CD4-positive, CD25-positive, alpha-beta regulatory T cell (primary cell): ENCODE results near the gene DISP2. TPM values are rescaled to one million over a fixed set of nuclear protein-coding genes. Genes with fewer than 3 reads are reported as not detected.
A peak's percentile ranks its signal among the peaks of the same experiment; 100 is the strongest.

Experiments
- ATAC-seq, 2 donors: fragments of 150-1000 bp; cut with Tn5 transposase; one replicate each; pipeline ENCODE4 v1.10.0; 2021; ENCODE audit warnings: low read depth in 2 of 2, moderate number of reproducible peaks in 2 of 2, moderate library complexity in 1 of 2
- DNase-seq, 3 donors: peaks; one replicate each; pipeline versions ENCODE4 v3.0.0 to v3.0.0-alpha.2; 2012 to 2022; ENCODE audit warnings: mixed read lengths in 1 of 3
- H3K27ac ChIP-seq: one replicate; pipeline ENCODE4 v1.7.0; 2013; ENCODE audit warnings: mild to moderate bottlenecking, low read length; ENCODE audit not compliant: insufficient read depth, poor library complexity, severe bottlenecking
- H3K27me3 ChIP-seq: one replicate; pipeline ENCODE4 v1.7.0; 2013; ENCODE audit warnings: low read length; ENCODE audit not compliant: control insufficient read depth, insufficient read depth
- H3K36me3 ChIP-seq: one replicate; pipeline ENCODE4 v1.7.0; 2013; ENCODE audit warnings: mild to moderate bottlenecking, low read length, moderate library complexity; ENCODE audit not compliant: control insufficient read depth, insufficient read depth
- H3K4me1 ChIP-seq: 2 replicates; pipeline ENCODE4 v1.7.0; 2013; ENCODE audit warnings: mild to moderate bottlenecking, low read length; ENCODE audit not compliant: insufficient read depth, control insufficient read depth, poor library complexity, severe bottlenecking
- H3K4me3 ChIP-seq: one replicate; pipeline ENCODE4 v1.7.0; 2013; ENCODE audit warnings: low read depth, mild to moderate bottlenecking, low read length, moderate library complexity
- H3K9me3 ChIP-seq, 2 experiments: 1 replicate in 1 of 2; 2 replicates in 1 of 2; pipeline ENCODE4 v1.7.0; 2013; ENCODE audit warnings: low read length in 2 of 2, mild to moderate bottlenecking in 1 of 2, moderate library complexity in 1 of 2; ENCODE audit not compliant: control insufficient read depth in 2 of 2
- H3K27ac Mint-ChIP-seq, 3 donors: one replicate each; pipeline ENCODE4 v1.8.0; 2020 to 2022; ENCODE audit warnings: mild to moderate bottlenecking in 3 of 3, mixed read lengths in 3 of 3, moderate library complexity in 2 of 3
- H3K27me3 Mint-ChIP-seq: one replicate; pipeline ENCODE4 v1.8.0; 2022; ENCODE audit warnings: mild to moderate bottlenecking, mixed read lengths
- H3K36me3 Mint-ChIP-seq: one replicate; pipeline ENCODE4 v1.8.0; 2020; ENCODE audit warnings: mixed read lengths
- H3K4me1 Mint-ChIP-seq, 4 donors: one replicate each; pipeline ENCODE4 v1.8.0; 2020 to 2022; ENCODE audit warnings: mixed read lengths in 4 of 4, mild to moderate bottlenecking in 1 of 4
- H3K4me3 Mint-ChIP-seq, 4 donors: one replicate each; pipeline ENCODE4 v1.8.0; 2020 to 2022; ENCODE audit warnings: mild to moderate bottlenecking in 4 of 4, mixed read lengths in 4 of 4, moderate library complexity in 3 of 4
- H3K9me3 Mint-ChIP-seq, 7 donors: one replicate each; pipeline ENCODE4 v1.8.0; 2020 to 2022; ENCODE audit warnings: mixed read lengths in 7 of 7, mild to moderate bottlenecking in 3 of 7, moderate library complexity in 2 of 7
- polyA plus RNA-seq, 4 donors: library from polyadenylated mRNA; unstranded; fragments of 300-500 nt; fragmentation: Illumina TruSeq; gene quantifications; one replicate each; pipeline ENCODE4 v1.2.3, GENCODE V29; 2021
- total RNA-seq: library from RNA; stranded (reverse); gene quantifications from one replicate; pipeline ENCODE4 v1.2.3, GENCODE V29; 2022

The DISP2 gene
- total and polyA plus RNA-seq, 5 donors from 2014 or later: 0.10 to 0.54 (median 0.22) TPM

GRCh38 chr15:40382580-40383456, 24.8 kb downstream of the DISP2 start, which contains the start of gene KNSTRN:
KNSTRN (plus strand) TSS chr15:40382721; CDS start chr15:40382836, 115 bp downstream.
- Histone ChIP-seq H3K4me3 (peak within 1 kb of the TSS; percentile 86), H3K36me3 (peaks cover 14% of the 10 kb centered on the region), H3K27me3 (no peaks in the 10 kb centered on the region), H3K27ac (no peak within 1 kb of the TSS), H3K4me1 (peaks cover 10% of the 10 kb centered on the region), H3K9me3 (no peaks in the 10 kb centered on the region)
- Mint-ChIP-seq H3K27me3 (peaks cover 7% of the 10 kb centered on the region), H3K9me3 (peaks cover 0 to 1% (median 0%) of the 10 kb centered on the region in 7 donors), H3K4me3 (peak within 1 kb of the TSS; percentile 94 to 100 (median 98)), H3K27ac (peak within 1 kb of the TSS; percentile 32 to 95 (median 92)), H3K4me1 (peaks cover 6 to 22% (median 18%) of the 10 kb centered on the region in 4 donors), H3K36me3 (peaks cover 19% of the 10 kb centered on the region)
- peak; percentile 98 for ATAC-seq
- peak; percentile 87 to 96 (median 91) for DNase-seq

DNA sequence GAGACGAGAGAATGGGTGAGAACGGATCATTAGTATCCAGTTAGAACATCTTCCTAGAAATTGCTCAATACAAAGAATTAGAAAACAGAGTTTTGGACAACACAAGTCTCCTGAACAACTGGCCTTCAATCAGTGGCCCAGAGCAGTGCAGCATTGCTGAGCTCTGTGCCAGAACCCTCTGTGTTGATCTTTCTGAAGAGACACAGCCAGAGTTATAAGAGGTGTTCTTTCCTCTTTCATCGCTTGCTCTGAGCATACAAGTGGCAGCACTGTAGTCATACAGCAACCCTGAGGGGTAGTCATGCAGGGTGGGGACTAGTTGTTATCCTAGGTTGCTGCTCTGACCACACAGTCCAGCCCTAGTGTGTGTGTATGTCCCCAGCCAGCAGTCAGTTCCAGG, 28.5 kb downstream of the DISP2 start:
- Histone ChIP-seq H3K27ac (no peak overlapping the region), H3K4me3 (no peak overlapping the region), H3K9me3 (no peaks in the 10 kb centered on the region), H3K36me3 (peaks cover 29% of the 10 kb centered on the region), H3K27me3 (no peaks in the 10 kb centered on the region), H3K4me1 (peaks cover 10% of the 10 kb centered on the region)
- peaks cover 7% of the 10 kb centered on the region for H3K27me3 Mint-ChIP-seq
- no peak overlapping the region for H3K4me3 Mint-ChIP-seq
- peaks cover 36% of the 10 kb centered on the region for H3K36me3 Mint-ChIP-seq
- ATAC-seq: no peak
- peaks cover 6 to 24% (median 19%) of the 10 kb centered on the region in 4 donors for H3K4me1 Mint-ChIP-seq
- H3K9me3 Mint-ChIP-seq: no peaks in the 10 kb centered on the region
- no peak for DNase-seq
- H3K27ac Mint-ChIP-seq: peak overlapping the region in 1 of 3 donors; percentile 79

DNA sequence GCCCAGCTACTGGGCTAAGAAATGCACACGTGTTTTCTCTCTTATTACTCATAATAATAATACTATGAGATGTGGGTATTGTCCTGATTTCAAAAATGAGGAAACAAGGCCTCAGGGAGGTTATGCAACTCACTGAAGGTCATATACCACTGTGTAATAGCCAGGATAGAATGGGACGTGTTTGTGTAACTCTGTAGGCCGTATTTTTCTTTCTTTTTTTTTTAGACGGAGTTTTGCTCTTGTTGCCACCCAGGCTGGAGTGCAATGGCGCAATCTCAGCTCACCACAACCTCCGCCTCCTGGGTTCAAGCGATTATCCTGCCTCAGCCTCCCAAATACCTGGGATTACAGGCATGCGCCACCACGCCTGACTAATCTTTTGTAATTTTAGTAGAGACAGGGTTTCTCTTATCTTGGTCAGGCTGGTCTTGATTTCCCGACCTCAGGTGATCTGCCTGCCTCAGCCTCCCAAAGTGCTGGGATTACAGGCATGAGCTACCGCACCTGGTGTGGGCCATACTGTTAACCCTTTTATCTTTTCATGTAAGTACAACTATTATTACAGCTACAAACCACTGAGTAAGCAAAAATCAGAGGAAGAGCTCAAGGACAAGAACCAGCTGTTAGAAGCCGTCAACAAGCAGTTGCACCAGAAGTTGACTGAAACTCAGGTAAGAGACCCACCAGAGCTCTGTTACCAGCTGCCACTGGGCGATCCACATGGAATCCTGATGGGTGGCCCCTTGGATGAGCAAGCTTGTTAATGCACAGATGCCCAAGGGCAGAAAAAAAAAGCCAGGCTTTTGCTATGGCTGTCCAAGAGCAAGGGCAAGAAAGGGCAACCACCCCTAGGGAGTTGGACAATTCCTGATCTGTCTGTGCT, 31.2 kb downstream of the DISP2 start:
- Histone ChIP-seq H3K27ac (no peak overlapping the region), H3K4me3 (no peak overlapping the region), H3K36me3 (peaks cover 46% of the 10 kb centered on the region), H3K4me1 (no peaks in the 10 kb centered on the region), H3K9me3 (no peaks in the 10 kb centered on the region), H3K27me3 (no peaks in the 10 kb centered on the region)
- Mint-ChIP-seq H3K27me3 (no peaks in the 10 kb centered on the region), H3K36me3 (peaks cover 46% of the 10 kb centered on the region), H3K4me1 (peaks cover 0 to 13% (median 7%) of the 10 kb centered on the region in 4 donors), H3K4me3 (no peak overlapping the region), H3K27ac (peak overlapping the region in 1 of 3 donors; percentile 75), H3K9me3 (no peaks in the 10 kb centered on the region)
- DNase-seq (no peak), ATAC-seq (no peak)

- no peak for ATAC-seq
- H3K27ac Mint-ChIP-seq: peak overlapping the region in 1 of 3 donors; percentile 75
- no peaks in the 10 kb centered on the region for H3K9me3 Mint-ChIP-seq
- no peak overlapping the region for H3K4me3 ChIP-seq
- peaks cover 46% of the 10 kb centered on the region for H3K36me3 Mint-ChIP-seq
- H3K27me3 ChIP-seq: no peaks in the 10 kb centered on the region
- no peak overlapping the region for H3K27ac ChIP-seq
- no peak overlapping the region for H3K4me3 Mint-ChIP-seq
- H3K4me1 Mint-ChIP-seq: peaks cover 0 to 8% (median 1%) of the 10 kb centered on the region in 4 donors
- H3K36me3 ChIP-seq: peaks cover 46% of the 10 kb centered on the region
- H3K9me3 ChIP-seq: no peaks in the 10 kb centered on the region
- H3K27me3 Mint-ChIP-seq: no peaks in the 10 kb centered on the region
- no peaks in the 10 kb centered on the region for H3K4me1 ChIP-seq
- no peak for DNase-seq
Measured at GRCh38 chr15:40389824-40390595, 32.0 kb downstream of the DISP2 start.

DNA sequence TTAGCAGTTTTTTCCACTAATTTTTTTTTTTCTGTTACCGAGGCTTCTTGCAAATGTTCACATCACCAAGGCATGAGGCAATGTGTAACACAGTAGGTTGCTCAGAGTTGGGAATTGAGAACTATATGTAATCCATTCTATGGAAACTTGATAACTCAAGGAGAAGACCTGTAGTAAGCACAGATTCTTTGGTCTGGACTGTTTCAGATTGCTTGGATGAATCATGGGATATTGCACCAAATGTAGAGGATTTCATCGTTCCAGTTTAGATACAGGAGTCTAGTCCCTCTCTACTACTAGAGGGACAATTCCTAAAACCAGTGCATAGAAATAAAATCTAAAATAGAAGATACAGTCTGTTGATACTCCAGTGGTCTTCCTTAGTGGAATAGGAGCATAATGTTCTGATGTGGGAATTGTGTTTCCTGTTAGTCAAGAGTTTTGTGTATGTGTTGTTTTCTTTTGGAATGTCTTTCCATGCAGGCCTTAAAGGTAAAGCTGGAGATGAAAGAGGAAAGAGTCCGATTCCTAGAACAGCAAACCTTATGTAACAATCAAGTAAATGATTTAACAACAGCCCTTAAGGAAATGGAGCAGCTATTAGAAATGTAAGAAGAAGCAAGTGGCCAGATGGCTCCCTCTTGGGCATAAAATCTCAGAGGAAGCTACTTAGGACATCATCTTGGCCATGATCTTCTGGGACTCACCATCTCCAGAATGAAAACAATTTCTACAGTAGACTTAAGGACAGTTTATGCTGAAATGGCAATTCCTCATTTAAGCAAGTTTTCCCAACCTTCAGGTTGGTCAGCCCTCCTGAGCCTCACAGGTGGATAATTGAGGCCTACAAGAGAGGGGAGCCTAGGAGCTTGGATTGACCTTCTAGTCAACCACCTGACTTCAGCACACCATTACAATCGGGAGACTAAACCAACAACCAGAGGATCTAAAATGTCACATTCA, 35.2 kb downstream of the DISP2 start:
- no peak overlapping the region for H3K27ac ChIP-seq
- H3K9me3 ChIP-seq: no peaks in the 10 kb centered on the region
- H3K27me3 ChIP-seq: no peaks in the 10 kb centered on the region
- H3K4me1 Mint-ChIP-seq: peaks cover 2 to 19% (median 4%) of the 10 kb centered on the region in 4 donors
- H3K4me1 ChIP-seq: peaks cover 5% of the 10 kb centered on the region
- H3K9me3 Mint-ChIP-seq: no peaks in the 10 kb centered on the region
- H3K4me3 Mint-ChIP-seq: no peak overlapping the region
- ATAC-seq (no peak), DNase-seq (no peak)
- no peak overlapping the region for H3K4me3 ChIP-seq
- no peaks in the 10 kb centered on the region for H3K27me3 Mint-ChIP-seq
- H3K36me3 Mint-ChIP-seq: peaks cover 32% of the 10 kb centered on the region
- peak overlapping the region in 1 of 3 donors; percentile 80 for H3K27ac Mint-ChIP-seq
- H3K36me3 ChIP-seq: peaks cover 32% of the 10 kb centered on the region

GRCh38 chr15:40397688-40398412, 39.8 kb downstream of the DISP2 start:
- peaks cover 7% of the 10 kb centered on the region for H3K36me3 Mint-ChIP-seq
- peaks cover 9% of the 10 kb centered on the region for H3K36me3 ChIP-seq
- no peaks in the 10 kb centered on the region for H3K9me3 ChIP-seq
- H3K27me3 Mint-ChIP-seq: no peaks in the 10 kb centered on the region
- H3K4me1 ChIP-seq: peaks cover 12% of the 10 kb centered on the region
- H3K27ac ChIP-seq: no peak overlapping the region
- no peaks in the 10 kb centered on the region for H3K9me3 Mint-ChIP-seq
- no peaks in the 10 kb centered on the region for H3K27me3 ChIP-seq
- H3K27ac Mint-ChIP-seq: peak overlapping the region in 2 of 3 donors; percentile 50 to 70
- no peak for DNase-seq
- H3K4me1 Mint-ChIP-seq: peaks cover 10 to 22% (median 15%) of the 10 kb centered on the region in 4 donors
- H3K4me3 ChIP-seq: peak overlapping the region; percentile 62
- peak overlapping the region in 2 of 4 donors; percentile 62 to 75 for H3K4me3 Mint-ChIP-seq
- ATAC-seq: no peak
